Measurements from ENCODE around the gene CCDC59.

- TF ChIP-seq, protein P1, sequence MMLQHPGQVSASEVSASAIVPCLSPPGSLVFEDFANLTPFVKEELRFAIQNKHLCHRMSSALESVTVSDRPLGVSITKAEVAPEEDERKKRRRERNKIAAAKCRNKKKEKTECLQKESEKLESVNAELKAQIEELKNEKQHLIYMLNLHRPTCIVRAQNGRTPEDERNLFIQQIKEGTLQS (IDR thresholded peaks at IDR 0.05), result no peak
- no peak for TF ChIP-seq CTCF (IDR thresholded peaks at IDR 0.05; ENCODE audit: low read depth, low read length, missing input control)
These were observed 32.4 kb downstream of the CCDC59 start for GRCh38 chr12:82325540-82326336.

Measured in liver (tissue), 3 donors.